A549 (cell line): ENCODE data around the gene HCAR1.

Source experiments
- BHLHE40 ChIP-seq: IDR thresholded peaks from 2 replicates; pipeline ENCODE4 v1.6.1; 2012; ENCODE audit warnings: low read depth, low read length, inconsistent platforms
- MAFK ChIP-seq: fragments of 450-650 bp; IDR thresholded peaks from 2 replicates; pipeline ENCODE4 v1.6.1; 2014; ENCODE audit not compliant: partially characterized antibody
- TF ChIP-seq, protein P1 (sequence below): fragments of >200 bp; sonication (Bioruptor Twin); formaldehyde crosslinking; IDR thresholded peaks from 3 replicates; pipeline ENCODE4 v1.5.1; 2016
- TF ChIP-seq, protein P2 (sequence below): fragments of 250-450 bp; sonication (Bioruptor Pico); IDR thresholded peaks from 2 replicates; pipeline ENCODE4 v1.5.0; 2021; ENCODE audit warnings: mild to moderate bottlenecking, moderate library complexity, borderline replicate concordance

DNA sequence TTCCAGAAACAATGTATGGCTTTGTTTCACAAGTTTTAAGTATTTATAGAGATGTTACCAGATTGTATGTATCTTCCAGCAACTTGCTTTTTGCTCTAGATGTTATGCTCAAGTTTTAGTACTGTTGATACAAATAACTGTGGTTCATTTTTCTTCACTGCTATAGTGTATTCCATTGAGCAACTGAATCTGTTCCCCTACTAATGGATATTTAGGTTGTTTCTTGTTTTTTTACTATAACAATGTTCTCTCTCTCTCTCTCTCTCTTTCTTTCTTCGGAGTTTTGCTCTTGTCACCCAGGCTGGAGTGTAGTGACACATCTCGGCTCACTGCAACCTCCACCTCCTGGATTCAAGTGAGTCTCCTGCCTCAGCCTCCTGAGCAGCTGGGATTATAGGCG is 44.1 kb downstream of the HCAR1 start:
- TF ChIP-seq BHLHE40 (no peak), MAFK (no peak)
- TF ChIP-seq, protein P1, sequence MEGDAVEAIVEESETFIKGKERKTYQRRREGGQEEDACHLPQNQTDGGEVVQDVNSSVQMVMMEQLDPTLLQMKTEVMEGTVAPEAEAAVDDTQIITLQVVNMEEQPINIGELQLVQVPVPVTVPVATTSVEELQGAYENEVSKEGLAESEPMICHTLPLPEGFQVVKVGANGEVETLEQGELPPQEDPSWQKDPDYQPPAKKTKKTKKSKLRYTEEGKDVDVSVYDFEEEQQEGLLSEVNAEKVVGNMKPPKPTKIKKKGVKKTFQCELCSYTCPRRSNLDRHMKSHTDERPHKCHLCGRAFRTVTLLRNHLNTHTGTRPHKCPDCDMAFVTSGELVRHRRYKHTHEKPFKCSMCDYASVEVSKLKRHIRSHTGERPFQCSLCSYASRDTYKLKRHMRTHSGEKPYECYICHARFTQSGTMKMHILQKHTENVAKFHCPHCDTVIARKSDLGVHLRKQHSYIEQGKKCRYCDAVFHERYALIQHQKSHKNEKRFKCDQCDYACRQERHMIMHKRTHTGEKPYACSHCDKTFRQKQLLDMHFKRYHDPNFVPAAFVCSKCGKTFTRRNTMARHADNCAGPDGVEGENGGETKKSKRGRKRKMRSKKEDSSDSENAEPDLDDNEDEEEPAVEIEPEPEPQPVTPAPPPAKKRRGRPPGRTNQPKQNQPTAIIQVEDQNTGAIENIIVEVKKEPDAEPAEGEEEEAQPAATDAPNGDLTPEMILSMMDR = no peak
- TF ChIP-seq, protein P2, sequence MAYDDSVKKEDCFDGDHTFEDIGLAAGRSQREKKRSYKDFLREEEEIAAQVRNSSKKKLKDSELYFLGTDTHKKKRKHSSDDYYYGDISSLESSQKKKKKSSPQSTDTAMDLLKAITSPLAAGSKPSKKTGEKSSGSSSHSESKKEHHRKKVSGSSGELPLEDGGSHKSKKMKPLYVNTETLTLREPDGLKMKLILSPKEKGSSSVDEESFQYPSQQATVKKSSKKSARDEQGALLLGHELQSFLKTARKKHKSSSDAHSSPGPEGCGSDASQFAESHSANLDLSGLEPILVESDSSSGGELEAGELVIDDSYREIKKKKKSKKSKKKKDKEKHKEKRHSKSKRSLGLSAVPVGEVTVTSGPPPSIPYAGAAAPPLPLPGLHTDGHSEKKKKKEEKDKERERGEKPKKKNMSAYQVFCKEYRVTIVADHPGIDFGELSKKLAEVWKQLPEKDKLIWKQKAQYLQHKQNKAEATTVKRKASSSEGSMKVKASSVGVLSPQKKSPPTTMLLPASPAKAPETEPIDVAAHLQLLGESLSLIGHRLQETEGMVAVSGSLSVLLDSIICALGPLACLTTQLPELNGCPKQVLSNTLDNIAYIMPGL = no peak
